Activated T-helper 1 cell treated with anti-CD3 and anti-CD28 coated beads, Interleukin-12 subunit alpha, Interleukin-12 subunit beta, Interleukin-2, Interleukin-4 antibody, amounts not matched to agents 30 ng/mL and 10 ng/mL and 1 ng/mL, durations not matched to agents 14 hours and 24 hours and 36 hours (primary cell): ENCODE measurements around the gene APOL4. TPM values are rescaled to one million over a fixed set of nuclear protein-coding genes. Genes with fewer than 3 reads are reported as not detected.
"Not testable (repeated sequence)": the region's sequence is repeated elsewhere in the genome, so short reads cannot be mapped to it uniquely, and the experiment has no call there.

Source experiments
- DNase-seq: peaks from one replicate; pipeline ENCODE4 v3.0.0; 2021; ENCODE audit warnings: low spot score
- H3K27ac Mint-ChIP-seq: one replicate; pipeline ENCODE4 v1.8.0; 2021; ENCODE audit warnings: mild to moderate bottlenecking, mixed read lengths
- H3K27me3 Mint-ChIP-seq: one replicate; pipeline ENCODE4 v1.8.0; 2022; ENCODE audit warnings: mild to moderate bottlenecking, moderate library complexity, mixed read lengths; ENCODE audit not compliant: insufficient read depth
- H3K36me3 Mint-ChIP-seq: one replicate; pipeline ENCODE4 v1.8.0; 2021; ENCODE audit warnings: low read depth, mixed read lengths
- H3K4me1 Mint-ChIP-seq: one replicate; pipeline ENCODE4 v1.8.0; 2021; ENCODE audit warnings: low read depth, mixed read lengths
- H3K4me3 Mint-ChIP-seq: one replicate; pipeline ENCODE4 v1.8.0; 2021; ENCODE audit warnings: mild to moderate bottlenecking, moderate library complexity, mixed read lengths
- H3K9me3 Mint-ChIP-seq: one replicate; pipeline ENCODE4 v1.8.0; 2021; ENCODE audit warnings: mixed read lengths
- intact Hi-C: fragments of 100-400 bp; cut with micrococcal nuclease; formaldehyde crosslinking; loops from one replicate; pipeline ENCODE4 v1.15.1; 2024
- total RNA-seq: library from RNA; stranded (reverse); gene quantifications from 2 replicates; pipeline ENCODE4 v1.2.3, GENCODE V29; 2022

Gene APOL4
- total RNA-seq, 1 donor from 2014 or later, result 0.18 TPM

GRCh38 chr22:36211237-36211861 lies 9.7 kb upstream of the APOL4 start:
- no peaks in the 10 kb centered on the region for H3K36me3 Mint-ChIP-seq
- peaks cover 10% of the 10 kb centered on the region for H3K9me3 Mint-ChIP-seq
- peaks cover 24% of the 10 kb centered on the region for H3K27me3 Mint-ChIP-seq
- no peak overlapping the region for H3K4me3 Mint-ChIP-seq
- H3K27ac Mint-ChIP-seq, result no peak overlapping the region
- DNase-seq, result no peak
- intact Hi-C loops, result no loop called here
- peaks cover 6% of the 10 kb centered on the region for H3K4me1 Mint-ChIP-seq

- intact Hi-C loops, result no loop called here
- H3K4me1 Mint-ChIP-seq, result peaks cover 6% of the 10 kb centered on the region
- H3K36me3 Mint-ChIP-seq, result no peaks in the 10 kb centered on the region
- H3K27ac Mint-ChIP-seq, result no peak overlapping the region
- DNase-seq, result no peak
- H3K27me3 Mint-ChIP-seq, result peaks cover 17% of the 10 kb centered on the region
- H3K9me3 Mint-ChIP-seq, result peaks cover 10% of the 10 kb centered on the region
- H3K4me3 Mint-ChIP-seq, result no peak overlapping the region
Observed at GRCh38 chr22:36210224-36210623, 8.6 kb upstream of the APOL4 start.

GRCh38 chr22:36209488-36209908 lies 7.9 kb upstream of the APOL4 start:
- peaks cover 15% of the 10 kb centered on the region for H3K27me3 Mint-ChIP-seq
- DNase-seq, H3K4me3 Mint-ChIP-seq, intact Hi-C loops, H3K36me3 Mint-ChIP-seq, H3K27ac Mint-ChIP-seq, H3K4me1 Mint-ChIP-seq, H3K9me3 Mint-ChIP-seq: not testable (repeated sequence)

- Mint-ChIP-seq H3K9me3 (peaks cover 10% of the 10 kb centered on the region), H3K36me3 (no peaks in the 10 kb centered on the region), H3K27ac (no peak overlapping the region), H3K4me3 (no peak overlapping the region), H3K27me3 (peaks cover 15% of the 10 kb centered on the region), H3K4me1 (peaks cover 6% of the 10 kb centered on the region)
- intact Hi-C loops, result no loop called here
- DNase-seq, result no peak
Observed at GRCh38 chr22:36208914-36209313, 7.3 kb upstream of the APOL4 start.

- Mint-ChIP-seq H3K9me3 (peaks cover 10% of the 10 kb centered on the region), H3K27me3 (peaks cover 15% of the 10 kb centered on the region), H3K27ac (no peak overlapping the region), H3K4me1 (peaks cover 6% of the 10 kb centered on the region), H3K36me3 (no peaks in the 10 kb centered on the region), H3K4me3 (no peak overlapping the region)
- intact Hi-C loops, result no loop called here
- DNase-seq, result no peak
Observed at GRCh38 chr22:36208162-36208765, 6.7 kb upstream of the APOL4 start.

GRCh38 chr22:36206255-36206654 lies 4.6 kb upstream of the APOL4 start:
- H3K9me3 Mint-ChIP-seq, result peaks cover 10% of the 10 kb centered on the region
- H3K4me1 Mint-ChIP-seq, result peaks cover 4% of the 10 kb centered on the region
- no peak for DNase-seq
- H3K27me3 Mint-ChIP-seq, result peaks cover 12% of the 10 kb centered on the region
- intact Hi-C loops, result no loop called here
- H3K36me3 Mint-ChIP-seq, result no peaks in the 10 kb centered on the region
- H3K4me3 Mint-ChIP-seq, result no peak overlapping the region
- H3K27ac Mint-ChIP-seq, result no peak overlapping the region

- H3K36me3 Mint-ChIP-seq, H3K9me3 Mint-ChIP-seq, intact Hi-C loops, DNase-seq, H3K27ac Mint-ChIP-seq, H3K4me1 Mint-ChIP-seq, H3K4me3 Mint-ChIP-seq: not testable (repeated sequence)
- peaks cover 13% of the 10 kb centered on the region for H3K27me3 Mint-ChIP-seq
Observed at GRCh38 chr22:36205573-36205972, 4.0 kb upstream of the APOL4 start.

- intact Hi-C loops, result no loop called here
- Mint-ChIP-seq H3K4me3 (peak overlapping the region; percentile 25), H3K9me3 (peaks cover 10% of the 10 kb centered on the region), H3K27ac (no peak overlapping the region), H3K27me3 (peaks cover 12% of the 10 kb centered on the region), H3K4me1 (no peaks in the 10 kb centered on the region), H3K36me3 (no peaks in the 10 kb centered on the region)
- DNase-seq, result no peak
Observed at GRCh38 chr22:36204632-36205015, 3.0 kb upstream of the APOL4 start.

GRCh38 chr22:36204001-36204631 lies 2.5 kb upstream of the APOL4 start:
- peak overlapping the region; percentile 25 for H3K4me3 Mint-ChIP-seq
- intact Hi-C loops, result no loop called here
- peaks cover 6% of the 10 kb centered on the region for H3K9me3 Mint-ChIP-seq
- no peak overlapping the region for H3K27ac Mint-ChIP-seq
- DNase-seq, result no peak
- no peaks in the 10 kb centered on the region for H3K36me3 Mint-ChIP-seq
- H3K4me1 Mint-ChIP-seq, result no peaks in the 10 kb centered on the region
- H3K27me3 Mint-ChIP-seq, result peaks cover 10% of the 10 kb centered on the region

GRCh38 chr22:36203441-36203840 lies 1.8 kb upstream of the APOL4 start:
- H3K4me1 Mint-ChIP-seq, H3K9me3 Mint-ChIP-seq, H3K27me3 Mint-ChIP-seq, DNase-seq, H3K36me3 Mint-ChIP-seq, H3K4me3 Mint-ChIP-seq, intact Hi-C loops, H3K27ac Mint-ChIP-seq: not testable (repeated sequence)

- H3K4me3 Mint-ChIP-seq, DNase-seq, H3K36me3 Mint-ChIP-seq, H3K4me1 Mint-ChIP-seq, H3K27ac Mint-ChIP-seq, H3K27me3 Mint-ChIP-seq, H3K9me3 Mint-ChIP-seq, intact Hi-C loops: not testable (repeated sequence)
Observed at GRCh38 chr22:36202906-36203305, 1.3 kb upstream of the APOL4 start.

- H3K9me3 Mint-ChIP-seq, H3K27ac Mint-ChIP-seq, H3K36me3 Mint-ChIP-seq, intact Hi-C loops, DNase-seq, H3K4me3 Mint-ChIP-seq, H3K27me3 Mint-ChIP-seq: not testable (repeated sequence)
- H3K4me1 Mint-ChIP-seq, result peaks cover 16% of the 10 kb centered on the region
Observed at GRCh38 chr22:36201025-36201424, 584 bp downstream of the APOL4 start.

GRCh38 chr22:36199001-36199551 lies 2.5 kb downstream of the APOL4 start:
- Mint-ChIP-seq H3K9me3 (no peaks in the 10 kb centered on the region), H3K4me3 (no peak overlapping the region), H3K27ac (peak overlapping the region; percentile 32), H3K27me3 (peaks cover 9% of the 10 kb centered on the region), H3K36me3 (no peaks in the 10 kb centered on the region), H3K4me1 (peaks cover 16% of the 10 kb centered on the region)
- DNase-seq, result no peak
- intact Hi-C loops, result no loop called here
